GM12873 (cell line): ENCODE results near the gene EDC3.

Experiments used
- TF ChIP-seq, protein P1 (sequence below): IDR thresholded peaks from 2 replicates; pipeline ENCODE4 v1.5.1; 2012; ENCODE audit warnings: low read depth, mild to moderate bottlenecking, moderate library complexity, low read length, control low read depth; ENCODE audit not compliant: insufficient read depth; ENCODE audit errors: missing control alignments

Gene EDC3

DNA sequence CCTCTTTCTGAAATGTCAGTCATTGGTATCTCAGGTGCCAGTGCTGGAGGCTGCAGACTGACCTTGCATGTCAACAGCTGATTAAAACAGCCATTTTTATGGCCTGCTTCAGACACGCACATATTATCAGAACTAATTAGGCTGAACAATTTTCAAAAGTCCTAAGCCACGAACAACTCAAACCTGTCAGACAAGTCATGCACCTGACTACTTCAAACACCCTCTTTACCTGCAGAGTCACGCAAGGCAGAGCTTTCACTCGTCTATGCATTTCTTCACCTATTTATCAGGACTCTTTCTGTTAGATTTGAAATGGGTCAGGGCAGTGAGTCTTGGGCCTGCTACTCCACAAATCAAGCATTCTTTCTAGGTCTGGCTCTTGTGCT lies 53.5 kb downstream of the EDC3 start:
- TF ChIP-seq, protein P1, sequence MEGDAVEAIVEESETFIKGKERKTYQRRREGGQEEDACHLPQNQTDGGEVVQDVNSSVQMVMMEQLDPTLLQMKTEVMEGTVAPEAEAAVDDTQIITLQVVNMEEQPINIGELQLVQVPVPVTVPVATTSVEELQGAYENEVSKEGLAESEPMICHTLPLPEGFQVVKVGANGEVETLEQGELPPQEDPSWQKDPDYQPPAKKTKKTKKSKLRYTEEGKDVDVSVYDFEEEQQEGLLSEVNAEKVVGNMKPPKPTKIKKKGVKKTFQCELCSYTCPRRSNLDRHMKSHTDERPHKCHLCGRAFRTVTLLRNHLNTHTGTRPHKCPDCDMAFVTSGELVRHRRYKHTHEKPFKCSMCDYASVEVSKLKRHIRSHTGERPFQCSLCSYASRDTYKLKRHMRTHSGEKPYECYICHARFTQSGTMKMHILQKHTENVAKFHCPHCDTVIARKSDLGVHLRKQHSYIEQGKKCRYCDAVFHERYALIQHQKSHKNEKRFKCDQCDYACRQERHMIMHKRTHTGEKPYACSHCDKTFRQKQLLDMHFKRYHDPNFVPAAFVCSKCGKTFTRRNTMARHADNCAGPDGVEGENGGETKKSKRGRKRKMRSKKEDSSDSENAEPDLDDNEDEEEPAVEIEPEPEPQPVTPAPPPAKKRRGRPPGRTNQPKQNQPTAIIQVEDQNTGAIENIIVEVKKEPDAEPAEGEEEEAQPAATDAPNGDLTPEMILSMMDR: no peak

DNA sequence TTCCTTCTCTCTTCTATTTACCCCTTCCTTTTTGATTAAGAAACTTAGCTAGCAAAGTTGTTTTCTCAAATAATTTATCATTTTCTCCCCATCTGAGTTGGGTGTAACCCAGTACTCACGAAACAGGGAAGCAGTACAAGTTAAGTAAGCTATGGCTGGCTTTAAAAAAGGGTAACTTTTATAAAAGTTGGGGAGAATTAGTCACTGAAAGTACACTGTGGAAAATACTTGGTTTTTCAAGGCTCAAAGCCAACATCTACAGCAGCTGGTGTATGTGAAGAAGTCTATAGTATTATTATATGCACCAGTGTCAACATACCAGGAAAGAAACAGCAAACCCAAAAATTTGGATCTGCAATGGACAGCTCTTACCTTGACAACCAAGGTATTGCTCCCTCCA lies 54.7 kb downstream of the EDC3 start:
- TF ChIP-seq, protein P1: no peak

DNA sequence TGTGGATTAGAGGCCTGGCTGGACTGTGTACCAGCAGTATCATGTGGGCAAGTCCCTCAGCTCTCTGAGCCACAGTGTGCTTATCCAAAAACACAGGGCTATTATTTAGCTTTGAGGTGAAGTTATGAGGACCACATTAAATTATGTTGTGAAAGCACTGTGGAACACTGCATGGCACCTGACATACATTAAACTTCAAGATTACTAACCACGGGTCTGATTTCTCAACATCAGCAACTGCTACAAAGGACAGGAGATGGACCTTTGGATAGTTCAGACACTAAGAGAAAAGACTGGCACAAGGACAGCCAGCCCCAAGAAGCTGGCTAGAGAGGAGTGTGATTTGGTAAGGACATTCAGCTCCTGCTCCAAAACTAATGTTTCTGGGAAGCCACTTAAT lies 58.8 kb downstream of the EDC3 start:
- TF ChIP-seq, protein P1: no peak

DNA sequence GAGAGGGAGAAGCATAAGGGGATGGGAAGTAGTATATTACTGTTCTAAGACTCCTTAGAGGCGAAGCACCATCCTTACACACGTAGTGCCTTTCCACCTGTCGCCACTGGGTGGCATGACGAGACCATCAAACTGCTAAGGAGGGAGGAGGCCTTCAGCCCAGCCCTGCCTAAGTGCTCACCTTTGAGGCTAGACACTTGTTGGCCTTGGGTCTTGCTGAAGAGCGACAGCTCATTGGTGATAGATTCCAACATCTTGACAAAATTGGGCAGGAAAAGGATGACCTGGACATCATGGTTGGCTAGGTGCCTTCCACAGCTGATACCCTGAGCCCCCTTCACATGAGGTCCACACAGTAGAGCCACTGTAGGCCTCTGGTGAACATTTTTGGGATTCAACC lies 60.6 kb downstream of the EDC3 start:
- TF ChIP-seq, protein P1: peak; percentile 97

DNA sequence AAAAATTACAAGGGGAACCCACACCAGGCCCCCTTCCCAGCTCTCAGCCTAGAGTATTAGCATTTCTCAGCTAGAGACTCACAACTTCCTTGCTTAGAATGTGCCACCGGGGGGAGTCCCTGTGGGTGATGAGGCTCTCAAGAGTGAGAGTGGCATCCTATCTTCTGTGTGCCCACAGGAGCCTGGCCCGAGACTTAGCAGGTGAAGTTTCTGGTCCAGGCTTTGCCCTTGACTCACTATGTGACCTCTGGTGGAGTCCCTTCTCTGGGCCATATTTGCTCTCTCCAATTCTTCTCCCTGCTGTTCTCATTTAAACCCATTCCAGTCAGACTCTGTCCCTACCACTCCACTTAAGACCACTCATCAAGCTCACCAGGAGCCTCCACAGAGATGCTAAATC lies 62.0 kb downstream of the EDC3 start:
- TF ChIP-seq, protein P1: no peak

DNA sequence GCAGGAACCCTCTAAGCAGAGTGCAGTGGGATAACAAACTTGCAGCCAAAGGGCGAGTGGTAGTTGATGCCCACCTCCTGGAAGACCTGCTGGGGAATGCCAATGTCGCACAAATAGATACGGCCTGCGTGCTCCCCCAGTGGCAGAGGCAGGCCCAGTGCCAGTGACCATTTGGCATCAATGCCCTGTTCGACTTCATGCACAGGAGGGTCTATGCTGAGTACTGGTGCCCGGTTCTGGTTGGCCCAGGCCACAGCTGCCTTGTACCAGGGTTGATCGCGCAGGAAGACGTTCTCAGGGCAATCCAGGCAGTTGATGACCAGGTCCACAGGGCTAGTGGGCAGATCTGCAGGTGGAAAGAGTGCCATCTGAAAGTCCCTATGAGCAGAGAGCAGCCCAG lies 63.2 kb downstream of the EDC3 start:
- TF ChIP-seq, protein P1: no peak

DNA sequence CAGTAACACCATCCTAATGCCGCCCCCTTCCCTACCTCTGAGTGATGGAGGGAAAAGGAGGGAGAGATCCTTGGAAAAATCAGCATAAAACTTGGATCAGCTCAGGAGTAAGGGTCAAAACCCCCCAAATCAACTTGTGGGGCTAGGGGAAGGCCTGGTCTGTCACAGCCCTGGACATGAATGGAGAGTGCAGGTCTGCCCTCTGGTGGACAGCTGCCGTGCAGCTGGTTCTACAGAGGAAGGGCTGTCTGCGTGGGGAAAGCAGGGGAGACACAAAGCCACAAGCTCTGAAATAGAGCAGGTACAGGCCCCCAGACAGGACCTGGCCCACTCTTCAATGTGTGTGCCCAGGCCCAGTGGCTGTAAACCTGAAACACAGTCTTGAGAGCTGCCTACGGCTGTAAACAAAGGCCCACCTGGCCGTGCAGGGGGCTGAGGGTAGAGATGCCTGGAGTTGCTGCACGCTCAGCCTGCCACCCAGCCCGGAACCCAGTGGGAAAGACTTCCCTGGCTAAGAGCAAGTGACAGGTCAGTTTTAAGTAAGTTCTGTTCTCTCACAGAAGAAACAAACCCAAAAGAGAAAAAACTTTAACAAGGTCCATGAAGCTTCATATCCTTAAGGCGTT lies 63.8 kb downstream of the EDC3 start:
- TF ChIP-seq, protein P1: peak; percentile 97
